MG63 (cell line): ENCODE results near the gene NOM1. TPM values are rescaled to one million over a fixed set of nuclear protein-coding genes. Genes with fewer than 3 reads are reported as not detected.
"Not testable (repeated sequence)": the region's sequence is repeated elsewhere in the genome, so short reads cannot be mapped to it uniquely, and the experiment has no call there.

Source experiments
- DNase-seq: peaks from one replicate; pipeline ENCODE4 v3.0.0-alpha.2; 2020
- H3K27me3 ChIP-seq: fragments of 250-450 bp; sonication (Bioruptor Pico); 2 replicates; pipeline ENCODE4 v1.5.1; 2020; ENCODE audit warnings: mild to moderate bottlenecking, moderate library complexity
- H3K36me3 ChIP-seq: fragments of 250-450 bp; sonication (Bioruptor Pico); 2 replicates; pipeline ENCODE4 v1.5.1; 2020; ENCODE audit warnings: mild to moderate bottlenecking, moderate library complexity
- H3K4me3 ChIP-seq: fragments of 250-450 bp; sonication (Bioruptor Pico); 2 replicates; pipeline ENCODE4 v1.5.1; 2020; ENCODE audit warnings: mild to moderate bottlenecking, moderate library complexity
- H3K9me3 ChIP-seq: fragments of 250-450 bp; sonication (Bioruptor Pico); 2 replicates; pipeline ENCODE4 v1.5.1; 2020; ENCODE audit warnings: mild to moderate bottlenecking, moderate library complexity
- total RNA-seq: library from RNA; depleted of rRNA; stranded (reverse); fragments of >200 nt; shearing (Covaris generic); gene quantifications from 2 replicates; pipeline ENCODE4 v1.2.3, GENCODE V29; 2014; ENCODE audit warnings: low replicate concordance

Gene NOM1
- total RNA-seq, 1 experiment from 2014 or later = 5.6 TPM

DNA sequence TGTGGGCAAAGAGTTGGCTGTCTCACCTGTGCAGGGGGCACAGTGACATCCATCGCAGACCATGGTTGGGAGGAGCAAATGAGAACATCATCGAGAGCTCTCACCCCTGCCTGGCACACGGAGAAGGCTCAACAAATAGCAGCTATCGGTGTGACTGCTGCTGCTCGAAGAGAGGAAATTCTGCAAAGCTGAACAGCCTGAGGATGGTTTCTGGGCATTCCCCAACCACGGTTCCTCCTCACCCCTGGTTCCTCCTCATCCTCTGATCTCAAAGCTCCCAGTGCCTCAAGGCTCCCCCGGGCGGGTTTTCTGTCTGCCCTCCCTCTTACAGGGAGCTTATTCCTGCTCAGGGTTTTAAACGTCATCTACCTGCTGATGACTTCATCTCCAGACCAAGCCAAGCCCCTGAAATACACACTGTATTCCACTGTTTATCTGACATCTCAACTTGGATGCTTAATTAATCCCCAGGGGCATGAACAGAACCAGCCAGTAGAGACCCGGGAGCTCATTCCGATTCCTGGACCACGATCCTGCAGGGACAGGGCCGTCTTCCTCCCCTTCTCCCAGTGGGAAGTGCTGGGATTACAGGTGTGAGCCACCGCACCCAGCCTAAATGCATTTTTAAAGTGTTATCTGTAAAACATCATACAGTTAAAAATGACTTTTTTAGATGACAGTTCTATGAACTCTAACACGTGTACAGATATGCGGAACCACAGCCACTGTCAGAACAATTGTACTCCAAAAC, 19.5 kb upstream of the NOM1 start:
- no peaks in the 10 kb centered on the region for H3K36me3 ChIP-seq
- no peaks in the 10 kb centered on the region for H3K27me3 ChIP-seq
- H3K4me3 ChIP-seq = no peak overlapping the region
- no peaks in the 10 kb centered on the region for H3K9me3 ChIP-seq
- DNase-seq = no peak

DNA sequence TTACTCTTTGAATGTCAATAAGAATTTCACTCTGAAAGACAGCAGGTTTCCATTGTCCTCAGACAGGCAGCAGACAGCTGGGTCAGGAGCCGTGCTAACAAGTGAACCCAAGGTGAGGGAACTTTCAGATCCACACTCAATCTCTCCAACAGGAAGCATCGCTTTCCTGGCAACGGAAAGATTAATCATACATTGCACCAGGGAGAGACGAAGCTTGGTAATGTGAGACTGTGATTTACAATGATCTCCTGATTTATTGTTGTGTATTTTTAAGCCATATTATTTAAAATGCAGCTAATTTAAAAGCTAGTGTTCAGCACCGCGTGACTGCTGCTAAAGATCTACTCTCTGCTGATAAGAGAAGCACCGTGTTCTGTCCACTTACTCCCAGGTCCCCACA, 17.5 kb upstream of the NOM1 start:
- H3K4me3 ChIP-seq = no peak overlapping the region
- no peaks in the 10 kb centered on the region for H3K36me3 ChIP-seq
- no peak for DNase-seq
- no peaks in the 10 kb centered on the region for H3K27me3 ChIP-seq
- H3K9me3 ChIP-seq = no peaks in the 10 kb centered on the region

DNA sequence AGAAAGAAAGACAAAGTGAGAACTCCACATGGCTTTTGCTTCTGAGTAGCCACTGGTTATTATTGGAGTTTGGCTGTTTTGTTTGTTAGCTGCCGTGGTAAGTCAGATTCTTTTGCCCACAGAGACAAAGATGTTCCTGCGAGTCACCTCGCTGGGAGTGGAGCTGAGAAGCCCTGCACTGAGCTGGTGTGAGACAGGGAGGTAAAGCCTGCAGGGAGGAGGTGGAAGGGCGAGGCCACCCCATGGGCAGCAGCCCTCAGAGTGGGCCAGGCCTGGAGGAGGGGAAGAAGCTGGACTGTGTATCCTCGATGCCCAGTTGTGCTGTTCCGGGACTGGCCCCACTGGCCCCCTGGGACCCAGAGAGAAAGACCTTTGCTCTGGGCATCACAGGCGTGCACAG, 14.3 kb upstream of the NOM1 start:
- Histone ChIP-seq H3K27me3 (no peaks in the 10 kb centered on the region), H3K4me3 (no peak overlapping the region), H3K36me3 (no peaks in the 10 kb centered on the region), H3K9me3 (no peaks in the 10 kb centered on the region)
- no peak for DNase-seq

DNA sequence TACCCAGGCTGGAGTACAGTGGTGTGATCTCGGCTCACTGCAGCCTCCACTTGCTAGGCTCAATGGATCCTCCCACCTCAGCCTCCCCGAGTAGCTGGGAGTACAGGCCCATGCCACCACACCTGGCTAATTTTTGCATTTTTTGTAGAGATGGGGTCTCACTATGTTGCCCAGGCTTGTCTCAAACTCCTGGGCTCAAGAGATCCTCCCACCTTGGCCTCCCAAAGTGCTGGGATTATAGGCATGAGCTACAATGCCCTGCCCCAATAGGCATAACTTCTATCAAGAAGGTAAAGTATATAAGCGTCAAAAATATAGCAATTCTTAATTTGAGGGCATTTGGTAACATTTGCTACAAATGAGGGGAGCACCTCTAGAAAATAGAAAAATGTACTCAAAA, 12.7 kb upstream of the NOM1 start:
- H3K27me3 ChIP-seq, H3K36me3 ChIP-seq, DNase-seq, H3K4me3 ChIP-seq, H3K9me3 ChIP-seq: not testable (repeated sequence)

DNA sequence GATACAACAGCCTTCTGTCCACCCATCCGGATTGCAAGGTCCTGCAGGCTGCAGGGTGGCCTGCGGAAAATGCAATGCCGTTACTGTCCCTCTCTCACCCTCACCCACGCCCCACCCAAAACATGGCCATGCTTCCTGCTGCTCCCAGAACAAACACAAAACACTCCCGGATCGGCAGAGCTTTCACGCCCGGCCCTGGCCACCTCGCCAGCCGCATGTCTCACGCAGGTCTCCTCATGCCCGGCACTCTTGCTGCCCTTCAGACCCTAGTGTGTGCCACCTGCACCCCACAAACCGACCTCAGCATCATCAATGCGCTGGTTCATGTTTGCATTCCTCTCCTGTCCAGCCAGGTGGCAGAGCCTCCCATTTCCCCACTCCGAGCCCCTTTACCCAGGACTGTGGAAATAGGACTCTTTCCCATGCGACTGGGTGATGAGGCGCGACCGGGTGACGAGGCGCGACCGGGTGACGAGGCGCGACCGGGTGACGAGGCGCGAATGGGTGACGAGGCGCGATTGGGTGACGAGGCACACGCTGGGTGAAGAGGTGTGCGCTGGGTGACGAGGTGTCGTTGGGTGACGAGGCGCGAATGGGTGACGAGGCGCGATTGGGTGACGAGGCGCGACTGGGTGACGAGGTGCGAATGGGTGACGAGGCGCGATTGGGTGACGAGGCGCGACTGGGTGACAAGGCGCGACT, 8.9 kb upstream of the NOM1 start:
- H3K4me3 ChIP-seq = no peak overlapping the region
- no peaks in the 10 kb centered on the region for H3K36me3 ChIP-seq
- no peaks in the 10 kb centered on the region for H3K9me3 ChIP-seq
- H3K27me3 ChIP-seq = no peaks in the 10 kb centered on the region
- no peak for DNase-seq

DNA sequence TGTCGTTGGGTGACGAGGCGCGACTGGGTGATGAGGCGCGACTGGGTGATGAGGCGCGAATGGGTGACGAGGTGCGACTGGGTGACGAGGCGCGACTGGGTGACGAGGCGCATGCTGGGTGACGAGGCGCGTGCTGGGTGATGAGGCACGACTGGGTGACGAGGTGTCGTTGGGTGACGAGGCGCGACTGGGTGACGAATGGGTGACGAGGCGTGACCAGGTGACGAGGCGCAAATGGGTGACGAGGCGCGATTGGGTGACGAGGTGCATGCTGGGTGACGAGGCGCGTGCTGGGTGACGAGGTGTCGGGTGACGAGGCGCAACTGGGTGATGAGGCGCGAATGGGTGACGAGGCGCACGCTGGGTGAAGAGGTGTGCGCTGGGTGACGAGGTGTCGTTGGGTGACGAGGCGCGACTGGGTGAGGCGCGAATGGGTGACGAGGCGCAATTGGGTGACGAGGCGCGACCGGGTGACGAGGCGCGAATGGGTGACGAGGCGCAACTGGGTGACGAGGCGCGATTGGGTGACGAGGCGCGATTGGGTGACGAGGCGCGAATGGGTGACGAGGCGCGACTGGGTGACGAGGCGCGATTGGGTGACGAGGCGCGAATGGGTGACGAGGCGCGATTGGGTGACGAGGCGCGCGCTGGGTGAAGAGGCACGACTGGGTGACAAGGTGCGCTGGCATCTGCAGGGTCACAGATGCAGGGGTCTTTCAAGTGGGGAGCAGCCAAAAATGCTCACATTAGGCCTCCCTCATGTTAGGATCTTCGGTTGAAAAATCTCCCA, 7.9 kb upstream of the NOM1 start:
- no peak for DNase-seq
- Histone ChIP-seq H3K27me3 (no peaks in the 10 kb centered on the region), H3K36me3 (no peaks in the 10 kb centered on the region), H3K9me3 (no peaks in the 10 kb centered on the region), H3K4me3 (no peak overlapping the region)

DNA sequence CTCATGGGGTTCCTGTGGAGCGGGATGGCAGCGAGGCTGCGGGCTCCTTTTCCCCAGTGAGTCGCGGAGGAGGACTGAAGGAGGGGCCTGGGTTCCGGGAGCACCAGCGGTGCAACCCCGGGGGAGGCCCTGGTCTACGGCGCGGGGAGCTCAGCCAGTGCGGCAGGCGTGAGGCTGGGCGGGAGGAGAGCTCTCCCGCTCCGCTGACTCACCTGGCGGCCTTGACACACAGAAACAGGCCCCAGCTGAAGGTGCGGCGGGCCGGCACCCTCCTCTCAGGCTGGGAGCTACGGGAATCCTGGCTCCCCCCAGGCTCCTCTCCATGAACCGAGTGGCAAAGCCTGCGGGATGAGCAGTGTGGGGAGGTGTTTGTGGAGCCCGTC, 6.8 kb upstream of the NOM1 start:
- DNase-seq = no peak

DNA sequence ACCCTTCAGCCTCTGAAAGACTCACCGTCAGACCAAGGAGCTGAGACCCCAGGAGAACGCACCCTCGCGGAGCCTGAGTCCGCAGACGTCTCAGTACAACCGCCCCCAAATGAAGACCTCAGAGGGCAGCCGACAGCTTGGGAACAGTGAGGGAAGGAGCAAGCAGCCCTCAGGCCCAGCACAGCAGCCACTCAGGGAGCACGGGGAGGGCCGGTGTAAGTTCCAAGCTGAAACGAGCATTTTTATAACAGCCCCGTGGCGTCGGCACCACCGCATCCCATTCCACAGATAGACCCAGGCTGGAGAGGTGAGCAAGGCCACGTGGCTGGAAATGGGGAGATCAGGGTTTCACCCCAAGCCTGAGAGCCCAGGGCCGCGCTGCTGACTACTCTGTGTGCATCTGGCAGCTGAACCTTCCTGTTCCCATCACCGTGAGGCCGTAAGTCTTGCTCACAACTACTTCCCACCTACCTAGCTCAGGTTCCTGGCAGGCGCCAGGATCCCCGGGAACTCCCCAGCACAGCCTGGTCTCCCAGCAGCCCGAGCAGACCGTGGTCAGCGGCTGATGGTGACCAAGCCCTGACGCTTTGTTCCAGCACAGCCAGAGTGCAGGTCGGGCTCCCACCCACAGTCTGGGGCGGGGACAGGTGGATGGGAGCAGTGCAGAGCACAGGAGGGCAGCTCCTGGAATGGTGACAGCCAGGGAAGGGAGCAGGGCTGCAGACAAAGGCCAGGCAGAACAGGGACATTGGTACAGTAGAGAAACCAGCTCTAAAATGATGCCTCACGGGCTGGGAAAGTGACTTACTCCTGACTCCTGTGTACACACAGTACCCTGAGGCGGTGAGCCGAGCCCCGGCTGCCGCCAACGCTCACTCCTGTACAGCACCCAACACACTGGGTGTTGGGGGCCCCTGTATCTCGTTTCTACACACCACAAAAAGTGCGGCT, 6.1 kb upstream of the NOM1 start:
- Histone ChIP-seq H3K9me3 (no peaks in the 10 kb centered on the region), H3K4me3 (no peak overlapping the region)
- no peak for DNase-seq

More for the DNA sequence above, 6.8 kb upstream of the NOM1 start:
- H3K36me3 ChIP-seq = no peaks in the 10 kb centered on the region
- no peaks in the 10 kb centered on the region for H3K27me3 ChIP-seq
- no peaks in the 10 kb centered on the region for H3K9me3 ChIP-seq
- no peak overlapping the region for H3K4me3 ChIP-seq

DNA sequence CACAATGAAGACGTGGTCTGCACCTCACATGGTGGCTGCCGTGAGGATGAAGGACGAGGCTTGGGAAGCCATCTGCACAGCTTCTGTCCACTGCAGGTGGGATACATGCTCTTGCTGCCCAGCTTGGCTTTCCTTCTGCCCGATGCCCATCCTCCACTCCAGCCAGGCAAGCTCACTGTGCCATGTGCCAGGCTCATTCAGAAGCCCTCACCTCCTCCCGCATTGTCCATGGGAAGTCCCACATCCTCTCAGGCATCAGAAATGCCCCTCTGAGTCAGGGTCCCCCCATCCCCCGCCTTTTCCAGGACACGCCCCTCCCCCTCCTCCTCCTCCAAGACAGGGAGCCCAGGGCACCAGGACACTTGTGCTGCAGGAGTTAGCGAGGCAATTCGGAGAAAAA, 4.6 kb upstream of the NOM1 start:
- DNase-seq = no peak
- no peaks in the 10 kb centered on the region for H3K27me3 ChIP-seq
- H3K4me3 ChIP-seq = no peak overlapping the region

More for the DNA sequence above, 6.1 kb upstream of the NOM1 start:
- Histone ChIP-seq H3K27me3 (no peaks in the 10 kb centered on the region), H3K36me3 (no peaks in the 10 kb centered on the region)

DNA sequence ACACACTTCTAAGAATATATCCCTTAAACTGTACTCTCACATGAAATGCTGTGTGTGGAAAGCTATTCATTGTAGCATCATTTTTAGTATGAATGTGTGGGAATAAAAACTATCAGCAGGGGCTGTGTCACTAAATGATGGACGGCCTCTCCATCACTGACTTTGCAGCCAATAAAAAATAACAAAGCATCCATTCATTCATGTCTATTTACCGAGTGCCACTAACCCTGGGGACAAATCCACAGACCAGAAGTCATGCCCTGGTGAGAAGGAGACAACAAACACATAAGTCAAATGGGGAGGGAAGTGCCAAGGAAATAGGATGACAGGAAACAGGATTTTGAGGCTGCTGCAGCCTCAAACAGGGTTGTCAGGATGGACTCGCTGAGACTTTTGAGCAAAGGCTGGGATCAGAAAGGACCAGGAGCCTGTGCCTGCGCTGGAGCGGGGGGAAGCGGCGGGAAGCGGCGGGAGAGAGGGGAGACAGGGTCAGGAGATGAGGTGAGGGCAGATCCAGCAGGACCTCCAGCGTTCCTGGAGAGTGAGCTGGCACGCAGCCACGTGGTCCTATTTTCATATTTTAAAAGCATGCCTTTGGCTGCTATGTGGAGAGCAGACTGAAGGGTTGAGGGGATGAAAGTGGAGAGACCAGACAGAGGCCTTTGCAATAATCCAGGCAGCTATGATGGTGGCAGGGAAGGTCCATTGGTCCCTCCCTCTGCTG, 2.2 kb upstream of the NOM1 start:
- H3K4me3 ChIP-seq = no peak overlapping the region
- peaks cover 5% of the 10 kb centered on the region for H3K36me3 ChIP-seq
- H3K27me3 ChIP-seq = no peaks in the 10 kb centered on the region
- H3K9me3 ChIP-seq = no peaks in the 10 kb centered on the region
- no peak for DNase-seq

More for the DNA sequence above, 4.6 kb upstream of the NOM1 start:
- H3K9me3 ChIP-seq = no peaks in the 10 kb centered on the region
- H3K36me3 ChIP-seq = no peaks in the 10 kb centered on the region

DNA sequence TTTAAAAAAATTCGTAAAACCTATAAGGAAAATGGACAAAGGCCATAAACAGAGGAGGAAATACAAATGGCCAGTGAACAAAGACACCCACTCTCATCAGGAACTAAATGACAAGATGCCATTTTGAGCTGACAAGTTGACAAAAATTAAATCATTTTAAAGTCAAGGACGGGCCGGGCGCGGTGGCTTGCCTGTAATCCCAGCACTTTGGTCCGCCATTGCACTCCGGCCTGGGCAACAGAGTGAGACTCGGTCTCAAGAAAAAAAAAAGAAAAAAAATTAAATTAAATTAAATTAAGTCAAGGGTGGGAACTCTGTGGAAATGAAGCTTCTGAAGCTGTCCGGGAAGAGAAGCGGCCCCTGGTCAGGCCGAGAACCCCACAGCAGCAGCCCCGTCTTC, 1.2 kb upstream of the NOM1 start:
- H3K9me3 ChIP-seq = no peaks in the 10 kb centered on the region
- no peaks in the 10 kb centered on the region for H3K27me3 ChIP-seq
- H3K4me3 ChIP-seq = no peak overlapping the region
- DNase-seq = no peak
- H3K36me3 ChIP-seq = peaks cover 16% of the 10 kb centered on the region

DNA sequence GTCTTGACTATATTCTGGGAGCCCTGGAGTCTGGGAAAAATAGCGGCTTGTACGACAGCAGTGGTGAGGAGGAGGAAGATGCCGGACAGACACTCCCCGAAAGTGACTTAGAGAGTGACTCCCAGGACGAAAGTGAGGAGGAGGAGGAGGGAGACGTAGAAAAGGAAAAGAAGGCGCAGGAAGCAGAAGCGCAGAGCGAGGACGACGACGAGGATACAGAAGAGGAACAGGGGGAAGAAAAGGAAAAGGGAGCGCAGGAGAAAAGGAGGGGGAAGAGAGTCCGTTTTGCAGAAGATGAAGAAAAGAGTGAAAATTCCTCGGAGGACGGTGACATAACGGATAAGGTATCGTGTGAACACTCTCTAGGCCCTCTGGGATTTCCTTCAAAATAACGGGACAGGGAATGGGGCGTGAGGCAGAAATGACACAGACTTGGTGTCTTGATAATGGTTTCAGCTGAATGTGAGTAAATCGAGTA, 908 bp downstream of the NOM1 start:
- Histone ChIP-seq H3K27me3 (no peaks in the 10 kb centered on the region), H3K9me3 (no peaks in the 10 kb centered on the region)
- no peak for DNase-seq

DNA sequence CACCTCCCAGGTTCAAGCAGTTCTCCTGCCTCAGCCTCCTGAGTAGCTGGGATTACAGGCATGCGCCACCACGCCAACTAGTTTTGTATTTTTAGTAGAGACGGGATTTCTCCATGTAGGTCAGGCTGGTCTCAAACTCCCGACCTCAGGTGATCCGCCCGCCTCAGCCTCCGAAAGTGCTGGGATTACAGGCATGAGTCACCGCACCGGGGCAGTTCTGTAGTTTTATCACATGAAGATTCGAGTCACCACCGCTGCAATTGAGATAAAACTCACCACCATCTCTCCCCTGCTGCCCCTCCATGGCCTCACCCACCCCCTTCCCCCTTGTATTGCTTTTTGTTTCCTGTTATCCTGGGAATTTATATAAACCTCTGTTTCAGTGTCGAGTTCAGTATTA, 3.7 kb downstream of the NOM1 start:
- H3K27me3 ChIP-seq, H3K4me3 ChIP-seq, H3K9me3 ChIP-seq, DNase-seq: not testable (repeated sequence)
- peaks cover 38% of the 10 kb centered on the region for H3K36me3 ChIP-seq

More for the DNA sequence above, 908 bp downstream of the NOM1 start:
- Histone ChIP-seq H3K36me3 (peaks cover 32% of the 10 kb centered on the region), H3K4me3 (peak overlapping the region; percentile 66)

DNA sequence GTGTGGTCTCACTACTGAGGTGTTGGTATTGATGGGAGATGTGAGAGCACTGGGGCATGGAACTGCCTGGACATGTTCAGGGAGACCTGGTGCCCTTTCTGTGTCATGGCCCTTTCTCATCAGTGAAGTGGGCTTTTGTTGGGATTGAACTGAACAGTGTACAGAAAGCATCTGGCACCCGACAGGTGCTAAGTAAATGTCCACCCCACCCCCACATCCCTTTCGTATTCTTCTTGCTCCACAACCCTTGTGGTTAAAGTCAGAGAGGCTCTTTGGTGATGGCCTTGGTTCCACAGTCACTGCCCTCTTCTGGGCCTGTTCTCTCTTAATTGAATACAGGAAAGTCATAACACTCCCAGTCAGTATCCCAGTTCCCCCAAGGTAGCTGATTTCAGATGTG, 5.4 kb downstream of the NOM1 start:
- no peak for DNase-seq
- H3K4me3 ChIP-seq = no peak overlapping the region
- no peaks in the 10 kb centered on the region for H3K27me3 ChIP-seq
- H3K9me3 ChIP-seq = no peaks in the 10 kb centered on the region
- H3K36me3 ChIP-seq = peaks cover 38% of the 10 kb centered on the region

DNA sequence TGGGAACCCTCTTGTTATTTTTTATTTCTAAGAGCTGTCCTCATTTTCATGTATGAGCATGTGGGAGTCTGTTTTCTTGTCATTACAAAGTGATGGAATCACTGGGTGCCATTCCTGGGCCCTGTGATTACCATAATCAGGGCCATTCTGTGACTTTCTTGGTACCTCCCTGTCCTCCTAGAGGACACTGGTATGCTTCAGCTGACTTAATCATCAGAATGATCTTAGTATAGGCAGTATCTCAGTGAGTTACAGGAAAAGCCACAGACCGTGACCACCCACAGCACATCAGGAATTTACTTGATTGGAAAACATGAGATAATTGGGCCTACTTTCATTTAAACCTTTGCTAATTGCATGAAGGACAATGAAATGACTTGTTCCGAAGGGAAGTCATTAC, 7.2 kb downstream of the NOM1 start:
- no peak for DNase-seq
- Histone ChIP-seq H3K27me3 (no peaks in the 10 kb centered on the region), H3K36me3 (peaks cover 44% of the 10 kb centered on the region), H3K4me3 (no peak overlapping the region), H3K9me3 (no peaks in the 10 kb centered on the region)

DNA sequence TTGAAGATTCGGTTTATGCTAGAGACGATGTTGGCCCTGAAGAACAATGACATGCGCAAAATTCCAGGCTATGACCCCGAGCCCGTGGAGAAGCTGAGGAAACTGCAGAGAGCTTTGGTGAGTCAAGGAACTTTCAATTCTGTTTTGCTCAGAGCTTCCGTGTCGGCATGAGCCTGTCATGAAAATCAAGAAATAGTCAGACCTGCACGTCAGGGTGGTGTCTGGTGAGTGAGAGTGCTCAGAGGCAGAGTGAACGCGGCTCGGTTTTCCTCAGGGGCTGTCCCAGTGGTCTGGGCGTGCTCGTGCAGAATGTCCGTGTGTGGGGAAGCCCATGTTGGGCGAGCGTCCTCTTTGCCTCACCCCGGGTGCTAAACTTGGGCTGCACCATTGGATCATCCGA, 12.6 kb downstream of the NOM1 start:
- DNase-seq = no peak
- Histone ChIP-seq H3K4me3 (no peak overlapping the region), H3K36me3 (peaks cover 19% of the 10 kb centered on the region), H3K27me3 (no peaks in the 10 kb centered on the region), H3K9me3 (no peaks in the 10 kb centered on the region)
